C4-2B (cell line): ENCODE results near the gene MAP3K5.

Source experiments
- H3K27ac ChIP-seq: fragments of 450-650 bp; 2 replicates; pipeline ENCODE4 v1.5.1; 2017
- ZFX ChIP-seq: fragments of 450-650 bp; IDR thresholded peaks from 2 replicates; pipeline ENCODE4 v1.6.1; 2017
- TF ChIP-seq, protein P1 (sequence below): fragments of 450-650 bp; conservative IDR thresholded peaks from 2 replicates; pipeline ENCODE4 v1.5.1; 2017; ENCODE audit warnings: mild to moderate bottlenecking

The MAP3K5 gene

GRCh38 chr6:136751991-136752390 lies 40.3 kb downstream of the MAP3K5 start:
- no peak overlapping the region for H3K27ac ChIP-seq
- no peak for TF ChIP-seq ZFX
- TF ChIP-seq, protein P1, sequence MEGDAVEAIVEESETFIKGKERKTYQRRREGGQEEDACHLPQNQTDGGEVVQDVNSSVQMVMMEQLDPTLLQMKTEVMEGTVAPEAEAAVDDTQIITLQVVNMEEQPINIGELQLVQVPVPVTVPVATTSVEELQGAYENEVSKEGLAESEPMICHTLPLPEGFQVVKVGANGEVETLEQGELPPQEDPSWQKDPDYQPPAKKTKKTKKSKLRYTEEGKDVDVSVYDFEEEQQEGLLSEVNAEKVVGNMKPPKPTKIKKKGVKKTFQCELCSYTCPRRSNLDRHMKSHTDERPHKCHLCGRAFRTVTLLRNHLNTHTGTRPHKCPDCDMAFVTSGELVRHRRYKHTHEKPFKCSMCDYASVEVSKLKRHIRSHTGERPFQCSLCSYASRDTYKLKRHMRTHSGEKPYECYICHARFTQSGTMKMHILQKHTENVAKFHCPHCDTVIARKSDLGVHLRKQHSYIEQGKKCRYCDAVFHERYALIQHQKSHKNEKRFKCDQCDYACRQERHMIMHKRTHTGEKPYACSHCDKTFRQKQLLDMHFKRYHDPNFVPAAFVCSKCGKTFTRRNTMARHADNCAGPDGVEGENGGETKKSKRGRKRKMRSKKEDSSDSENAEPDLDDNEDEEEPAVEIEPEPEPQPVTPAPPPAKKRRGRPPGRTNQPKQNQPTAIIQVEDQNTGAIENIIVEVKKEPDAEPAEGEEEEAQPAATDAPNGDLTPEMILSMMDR: no peak

GRCh38 chr6:136751522-136751956 lies 40.7 kb downstream of the MAP3K5 start:
- H3K27ac ChIP-seq: no peak overlapping the region
- TF ChIP-seq, protein P1: no peak
- no peak for TF ChIP-seq ZFX

GRCh38 chr6:136750696-136751521 lies 41.4 kb downstream of the MAP3K5 start:
- no peak overlapping the region for H3K27ac ChIP-seq
- TF ChIP-seq, protein P1: no peak
- no peak for TF ChIP-seq ZFX

- TF ChIP-seq, protein P1: no peak
- no peak for TF ChIP-seq ZFX
- no peak overlapping the region for H3K27ac ChIP-seq
Observed at GRCh38 chr6:136749359-136749997, 42.8 kb downstream of the MAP3K5 start.

DNA sequence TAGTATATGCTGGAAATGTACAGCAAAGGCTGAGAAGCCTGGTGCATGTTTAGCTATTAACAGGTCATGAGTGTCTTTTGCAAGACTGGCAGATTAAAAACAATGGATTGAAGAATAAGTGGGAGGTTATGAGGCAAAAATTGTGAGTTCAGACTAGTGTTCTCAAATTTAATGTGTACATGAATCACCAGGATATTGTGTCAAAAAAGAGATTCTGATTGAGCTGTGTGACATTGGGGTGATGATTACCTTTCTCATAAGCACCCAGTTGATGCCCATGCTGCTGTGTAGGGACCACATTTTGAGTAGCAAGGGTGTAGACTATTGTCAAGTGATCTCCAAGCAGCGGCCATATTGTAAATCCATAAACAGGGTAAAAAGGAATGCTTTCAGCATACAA lies 44.8 kb downstream of the MAP3K5 start:
- no peak overlapping the region for H3K27ac ChIP-seq
- TF ChIP-seq ZFX: no peak
- TF ChIP-seq, protein P1: no peak

GRCh38 chr6:136745300-136745699 lies 47.0 kb downstream of the MAP3K5 start:
- no peak for TF ChIP-seq ZFX
- TF ChIP-seq, protein P1: no peak
- H3K27ac ChIP-seq: no peak overlapping the region

DNA sequence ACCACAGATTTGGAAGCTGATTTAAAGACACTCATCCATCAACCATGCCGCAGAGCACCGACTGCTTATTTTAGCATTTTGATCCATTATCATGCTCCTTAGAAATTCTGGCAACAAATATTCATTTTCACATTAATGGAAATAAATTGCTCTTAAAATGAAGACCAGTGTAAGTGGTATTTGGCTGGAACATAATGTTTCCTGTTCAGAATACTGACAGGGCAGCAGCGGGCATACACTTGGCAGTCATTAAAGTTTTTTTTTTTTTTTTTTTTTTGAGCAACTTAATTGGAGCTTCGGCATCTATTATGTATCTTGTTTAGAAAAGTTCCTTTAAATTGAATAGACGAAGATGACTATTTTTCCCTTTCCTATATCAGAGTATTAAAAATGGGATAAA lies 47.4 kb downstream of the MAP3K5 start:
- no peak overlapping the region for H3K27ac ChIP-seq
- TF ChIP-seq, protein P1: no peak
- TF ChIP-seq ZFX: no peak
